Endothelial cell of umbilical vein (primary cell): ENCODE measurements around the gene RAB20. TPM values are rescaled to one million over a fixed set of nuclear protein-coding genes. Genes with fewer than 3 reads are reported as not detected.

Experiments used
- BruUV-seq: library from RNA; stranded (reverse); fragments of 400-500 nt; replicated peaks from 2 replicates; lab custom pipeline; 2021; lab: Mats Ljungman, UMichigan
- CTCF ChIA-PET: fragments of 300-600, 350-600 bp; sonication (Branson Sonifier 250); formaldehyde crosslinking; loops from one replicate; lab custom pipeline; 2021; ENCODE audit warnings: antibody characterized with exemption, inconsistent platforms; lab: Charles Lee
- POLR2A ChIA-PET: fragments of 300-600, 350-600 bp; sonication (Branson Sonifier 250); formaldehyde crosslinking; loops from one replicate; lab custom pipeline; 2021; ENCODE audit warnings: antibody characterized with exemption, inconsistent platforms; lab: Charles Lee
- DNase-seq: peaks from one replicate; pipeline ENCODE4 v3.0.0-alpha.2; 2011; ENCODE audit warnings: low read depth, low spot score
- FAIRE-seq: peaks from 2 replicates; lab custom pipeline; 2011; peaks lifted over from hg19 to GRCh38; lab: Jason Lieb, UNC
- H2AFZ ChIP-seq: 2 replicates; pipeline ENCODE4 v1.6.0; 2012; ENCODE audit warnings: low read depth, low read length, control low read depth, inconsistent platforms
- H3K27ac ChIP-seq: 2 replicates; pipeline ENCODE4 v1.5.1; 2011; ENCODE audit warnings: low read depth, mild to moderate bottlenecking, control low read depth, low read length, moderate library complexity; ENCODE audit not compliant: insufficient read depth
- H3K27me3 ChIP-seq, 2 experiments: 2 replicates each; pipeline versions ENCODE4 v1.6.0 to v1.6.1; 2011; ENCODE audit warnings: low read length in 2 of 2, mixed read lengths in 1 of 2; ENCODE audit not compliant: control insufficient read depth in 2 of 2, insufficient read depth in 2 of 2
- H3K36me3 ChIP-seq, 2 experiments: 2 replicates in 1 of 2; 3 replicates in 1 of 2; pipeline ENCODE4 v1.5.1; 2011; ENCODE audit warnings: low read length in 2 of 2, mild to moderate bottlenecking in 1 of 2, moderate library complexity in 1 of 2; ENCODE audit not compliant: control insufficient read depth in 2 of 2, insufficient read depth in 2 of 2; ENCODE audit errors: extremely low read depth in 1 of 2
- H3K4me1 ChIP-seq: 3 replicates; pipeline ENCODE4 v1.5.1; 2011; ENCODE audit warnings: mild to moderate bottlenecking, low read length; ENCODE audit not compliant: control insufficient read depth, insufficient read depth; ENCODE audit errors: extremely low read depth
- H3K4me2 ChIP-seq: 2 replicates; pipeline ENCODE4 v1.6.1; 2011; ENCODE audit warnings: low read length, control low read depth, mixed read lengths; ENCODE audit not compliant: insufficient read depth
- H3K4me3 ChIP-seq, 3 experiments: fragments of 200-600 bp in 1 of 3; sonication (generic), shearing (Covaris generic) in 1 of 3; replicated peaks in 1 of 3; 2 replicates each; pipeline ENCODE4 v1.5.1; 2011 to 2016; ENCODE audit warnings: control low read depth in 3 of 3, low read length in 3 of 3, mild to moderate bottlenecking in 2 of 3, inconsistent platforms in 1 of 3, low read depth in 1 of 3, moderate library complexity in 1 of 3; ENCODE audit not compliant: insufficient read depth in 1 of 3
- H3K79me2 ChIP-seq: 2 replicates; pipeline ENCODE4 v1.6.0; 2012; ENCODE audit warnings: low read length, inconsistent platforms; ENCODE audit not compliant: control insufficient read depth, insufficient read depth
- H3K9ac ChIP-seq: replicated peaks from 2 replicates; pipeline ENCODE3; 2011; ENCODE audit warnings: low read length, control low read depth; ENCODE audit not compliant: insufficient read depth; ENCODE audit errors: extremely low read depth
- H3K9me1 ChIP-seq: replicated peaks from 3 replicates; pipeline ENCODE4 v1.6.0; 2011; ENCODE audit warnings: mild to moderate bottlenecking, low read length; ENCODE audit not compliant: control insufficient read depth, insufficient read depth; ENCODE audit errors: extremely low read depth
- H3K9me3 ChIP-seq: replicated peaks from 2 replicates; pipeline ENCODE4 v1.5.1; 2012; ENCODE audit warnings: low read length, inconsistent platforms; ENCODE audit not compliant: control insufficient read depth, insufficient read depth
- H4K20me1 ChIP-seq: replicated peaks from 2 replicates; pipeline ENCODE3; 2011; ENCODE audit warnings: mild to moderate bottlenecking, low read length; ENCODE audit not compliant: control insufficient read depth, insufficient read depth; ENCODE audit errors: extremely low read depth
- CTCF ChIP-seq, 2 donors: IDR thresholded peaks; 1 replicate in 1 of 2; 2 replicates in 1 of 2; pipeline ENCODE4 v1.5.1; 2011; ENCODE audit warnings: low read length in 2 of 2, mild to moderate bottlenecking in 2 of 2, moderate library complexity in 2 of 2, control low read depth in 1 of 2, inconsistent platforms in 1 of 2, low read depth in 1 of 2; ENCODE audit not compliant: insufficient read depth in 1 of 2; ENCODE audit errors: extremely low read depth in 1 of 2
- EZH2 ChIP-seq: IDR thresholded peaks from 2 replicates; pipeline ENCODE4 v1.6.1; 2012; ENCODE audit warnings: borderline replicate concordance, low read depth, mild to moderate bottlenecking, moderate library complexity, low read length, inconsistent platforms; ENCODE audit not compliant: severe bottlenecking
- FOS ChIP-seq: IDR thresholded peaks from 2 replicates; pipeline ENCODE4 v1.6.1; 2011; ENCODE audit warnings: mild to moderate bottlenecking, low read length, moderate library complexity, borderline replicate concordance; ENCODE audit not compliant: insufficient read depth
- GATA2 ChIP-seq: IDR thresholded peaks from 2 replicates; pipeline ENCODE4 v1.7.0; 2011; ENCODE audit warnings: low read depth, mild to moderate bottlenecking, moderate library complexity, mixed read lengths, low read length; ENCODE audit not compliant: insufficient read length, insufficient read depth
- JUN ChIP-seq: IDR thresholded peaks from 2 replicates; pipeline ENCODE4 v1.6.1; 2011; ENCODE audit warnings: borderline replicate concordance, low read depth; ENCODE audit not compliant: insufficient read length, insufficient read depth
- MAX ChIP-seq: IDR thresholded peaks from 2 replicates; pipeline ENCODE4 v1.6.1; 2011; ENCODE audit not compliant: insufficient read depth, insufficient read length
- MYC ChIP-seq: IDR thresholded peaks from one replicate; pipeline ENCODE4 v1.6.1; 2011; ENCODE audit warnings: mild to moderate bottlenecking, low read depth, low read length
- POLR2A ChIP-seq: IDR thresholded peaks from 2 replicates; pipeline ENCODE4 v1.6.1; 2012; ENCODE audit warnings: low read depth, mild to moderate bottlenecking, control low read depth, low read length
- POLR2AphosphoS5 ChIP-seq: IDR thresholded peaks from 2 replicates; pipeline ENCODE4 v1.6.1; 2012; ENCODE audit warnings: low read depth, mild to moderate bottlenecking, control low read depth, low read length, moderate library complexity; ENCODE audit not compliant: insufficient read depth
- dilution Hi-C: fragments of 300-500 bp; cut with MboI; formaldehyde crosslinking; loops from one replicate; pipeline ENCODE4 v1.15.0; 2019; ENCODE audit warnings: low sequenced_read_pairs; ENCODE audit not compliant: extremely low pct_ligation_motif_present
- intact Hi-C: fragments of 100-400 bp; cut with micrococcal nuclease; formaldehyde crosslinking; loops from one replicate; pipeline ENCODE4 v1.10.0; 2022
- polyA plus RNA-seq, 4 experiments: library from polyadenylated mRNA; depleted of rRNA in 3 of 4; stranded (reverse) in 3 of 4; unstranded in 1 of 4; fragments of >200 nt; gene quantifications; 2 replicates each; pipeline versions ENCODE4 v1.2.1 to v1.2.3, GENCODE V29; 2011 to 2012; ENCODE audit warnings: missing spikeins in 1 of 4
- total RNA-seq: library from RNA; stranded (reverse); gene quantifications from 2 replicates; pipeline ENCODE4 v1.2.3, GENCODE V29; 2021

Gene RAB20
- total and polyA plus RNA-seq, 2 donors (not counting 3 experiments of a cell fraction or from before 2014, with no cell fraction given) = 1.3 to 1.7 TPM

GRCh38 chr13:110505594-110505993 is 55.9 kb downstream of the RAB20 start:
- peaks cover 28 to 59% of the 10 kb centered on the region in 2 experiments for H3K36me3 ChIP-seq
- H3K9ac ChIP-seq = no peak overlapping the region
- POLR2A ChIA-PET = no interaction called here
- H3K4me2 ChIP-seq = no peak overlapping the region
- BruUV-seq = no TSS peak
- H3K4me3 ChIP-seq = no peak overlapping the region
- H3K27me3 ChIP-seq = no peaks in the 10 kb centered on the region
- no peaks in the 10 kb centered on the region for H3K79me2 ChIP-seq
- no peak overlapping the region for H2AFZ ChIP-seq
- H4K20me1 ChIP-seq = no peaks in the 10 kb centered on the region
- dilution Hi-C loops (no loop called here), intact Hi-C loops (no loop called here)
- FAIRE-seq = no peak
- TF ChIP-seq FOS (no peak), JUN (no peak), MAX (no peak), MYC (no peak), CTCF (IDR thresholded peaks at IDR 0.05; ENCODE audit: extremely low read depth in 1 of 2, insufficient read depth in 1 of 2, low read depth in 1 of 2, low read length in 2 of 2) (no peak)
- H3K27ac ChIP-seq = no peak overlapping the region
- H3K9me3 ChIP-seq = no peaks in the 10 kb centered on the region
- CTCF ChIA-PET = no interaction called here
- H3K9me1 ChIP-seq = no peaks in the 10 kb centered on the region
- peaks cover 6% of the 10 kb centered on the region for H3K4me1 ChIP-seq
- no peak for DNase-seq

- dilution Hi-C loops (no loop called here), intact Hi-C loops (no loop called here)
- Histone ChIP-seq H4K20me1 (no peaks in the 10 kb centered on the region), H3K4me3 (no peak overlapping the region), H3K9ac (no peak overlapping the region), H3K36me3 (peaks cover 26 to 48% of the 10 kb centered on the region in 2 experiments), H3K27ac (no peak overlapping the region), H3K9me3 (no peaks in the 10 kb centered on the region), H3K9me1 (no peaks in the 10 kb centered on the region), H3K4me2 (no peak overlapping the region), H3K27me3 (no peaks in the 10 kb centered on the region), H2AFZ (no peak overlapping the region), H3K79me2 (no peaks in the 10 kb centered on the region), H3K4me1 (peaks cover 10% of the 10 kb centered on the region)
- ChIA-PET POLR2A (no interaction called here), CTCF (interaction anchor here (0.8 kb wide), 1 partner anchor 48 kb away, joined by 3 read pairs; no protein-coding TSS in a partner anchor)
- no TSS peak for BruUV-seq
- TF ChIP-seq POLR2AphosphoS5 (no peak), GATA2 (no peak), MAX (no peak), EZH2 (no peak), MYC (no peak), POLR2A (no peak), FOS (no peak), JUN (no peak), CTCF (IDR thresholded peaks at IDR 0.05; ENCODE audit: extremely low read depth in 1 of 2, insufficient read depth in 1 of 2, low read depth in 1 of 2, low read length in 2 of 2) (no peak)
- DNase-seq = no peak
- FAIRE-seq = no peak
Measured at GRCh38 chr13:110503979-110504499, 57.5 kb downstream of the RAB20 start.
